Lower lobe of right lung (tissue), 2 donors: ENCODE data around the gene ABCB4. TPM values are rescaled to one million over a fixed set of nuclear protein-coding genes. Genes with fewer than 3 reads are reported as not detected.

Experiments used
- ATAC-seq, 2 donors: fragments of 200-7000 bp; cut with Tn5 transposase; one replicate each; pipeline ENCODE4 v1.9.1; 2020 to 2022; ENCODE audit warnings: mild to moderate bottlenecking in 2 of 2, moderate library complexity in 2 of 2
- DNase-seq: peaks from one replicate; pipeline ENCODE4 v3.0.0-alpha.2; 2020
- H3K27ac ChIP-seq: fragments of 200-600 bp; one replicate; pipeline ENCODE4 v1.8.0; 2022
- H3K27me3 ChIP-seq: fragments of 200-600 bp; one replicate; pipeline ENCODE4 v1.8.0; 2022; ENCODE audit warnings: low read depth
- H3K36me3 ChIP-seq: fragments of 200-600 bp; one replicate; pipeline ENCODE4 v1.8.0; 2022; ENCODE audit warnings: mild to moderate bottlenecking
- H3K4me1 ChIP-seq: fragments of 200-600 bp; one replicate; pipeline ENCODE4 v1.8.0; 2022
- H3K4me3 ChIP-seq: fragments of 200-600 bp; one replicate; pipeline ENCODE4 v1.8.0; 2022; ENCODE audit warnings: mild to moderate bottlenecking
- H3K9me3 ChIP-seq: fragments of 200-600 bp; one replicate; pipeline ENCODE4 v1.8.0; 2022
- intact Hi-C: fragments of 100-400 bp; cut with DNase I; formaldehyde crosslinking; loops from one replicate; pipeline ENCODE4 v1.11.0; 2022
- total RNA-seq: library from RNA; stranded (reverse); fragmentation: NEBNext Ultra II Directional; extraction: Animal tissue kit (Norgen Biotek cat#: 25700); gene quantifications from one replicate; pipeline ENCODE4 v1.2.1, GENCODE V29; 2021
- TF ChIP-seq, protein P1 (sequence below): fragments of 200-600 bp; IDR thresholded peaks from one replicate; pipeline ENCODE4 v1.8.0; 2022; ENCODE audit warnings: antibody characterized with exemption, mild to moderate bottlenecking
- donor health status: DM: no; HTN: yes; CAD: no; lungs with severe emphysema.

The ABCB4 gene
- total RNA-seq, 1 donor from 2014 or later: not detected

DNA sequence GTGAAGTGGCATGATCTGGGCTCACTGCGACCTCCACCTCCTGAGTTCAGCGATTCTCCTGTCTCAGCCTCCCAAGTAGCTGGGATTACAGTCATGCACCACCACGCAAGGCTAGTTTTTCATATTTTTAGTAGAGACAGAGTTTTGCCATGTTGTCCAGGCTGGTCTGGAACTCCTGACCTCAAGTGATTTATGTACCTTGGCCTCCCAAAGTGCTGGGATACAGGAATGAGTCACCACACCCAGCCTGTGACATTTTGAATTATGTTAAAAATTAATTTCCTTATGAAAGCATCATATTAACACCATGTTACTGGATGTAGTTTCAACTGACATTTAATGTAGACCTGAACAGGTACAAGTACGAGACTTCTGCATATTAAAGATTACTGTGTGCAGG lies 24.3 kb downstream of the ABCB4 start:
- no peaks in the 10 kb centered on the region for H3K27me3 ChIP-seq
- ATAC-seq (no peak), DNase-seq (no peak)
- no peak overlapping the region for H3K27ac ChIP-seq
- H3K4me3 ChIP-seq: no peak overlapping the region
- TF ChIP-seq, protein P1, sequence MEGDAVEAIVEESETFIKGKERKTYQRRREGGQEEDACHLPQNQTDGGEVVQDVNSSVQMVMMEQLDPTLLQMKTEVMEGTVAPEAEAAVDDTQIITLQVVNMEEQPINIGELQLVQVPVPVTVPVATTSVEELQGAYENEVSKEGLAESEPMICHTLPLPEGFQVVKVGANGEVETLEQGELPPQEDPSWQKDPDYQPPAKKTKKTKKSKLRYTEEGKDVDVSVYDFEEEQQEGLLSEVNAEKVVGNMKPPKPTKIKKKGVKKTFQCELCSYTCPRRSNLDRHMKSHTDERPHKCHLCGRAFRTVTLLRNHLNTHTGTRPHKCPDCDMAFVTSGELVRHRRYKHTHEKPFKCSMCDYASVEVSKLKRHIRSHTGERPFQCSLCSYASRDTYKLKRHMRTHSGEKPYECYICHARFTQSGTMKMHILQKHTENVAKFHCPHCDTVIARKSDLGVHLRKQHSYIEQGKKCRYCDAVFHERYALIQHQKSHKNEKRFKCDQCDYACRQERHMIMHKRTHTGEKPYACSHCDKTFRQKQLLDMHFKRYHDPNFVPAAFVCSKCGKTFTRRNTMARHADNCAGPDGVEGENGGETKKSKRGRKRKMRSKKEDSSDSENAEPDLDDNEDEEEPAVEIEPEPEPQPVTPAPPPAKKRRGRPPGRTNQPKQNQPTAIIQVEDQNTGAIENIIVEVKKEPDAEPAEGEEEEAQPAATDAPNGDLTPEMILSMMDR: no peak
- H3K36me3 ChIP-seq: no peaks in the 10 kb centered on the region
- no peaks in the 10 kb centered on the region for H3K4me1 ChIP-seq
- no peaks in the 10 kb centered on the region for H3K9me3 ChIP-seq
- intact Hi-C loops: no loop called here

DNA sequence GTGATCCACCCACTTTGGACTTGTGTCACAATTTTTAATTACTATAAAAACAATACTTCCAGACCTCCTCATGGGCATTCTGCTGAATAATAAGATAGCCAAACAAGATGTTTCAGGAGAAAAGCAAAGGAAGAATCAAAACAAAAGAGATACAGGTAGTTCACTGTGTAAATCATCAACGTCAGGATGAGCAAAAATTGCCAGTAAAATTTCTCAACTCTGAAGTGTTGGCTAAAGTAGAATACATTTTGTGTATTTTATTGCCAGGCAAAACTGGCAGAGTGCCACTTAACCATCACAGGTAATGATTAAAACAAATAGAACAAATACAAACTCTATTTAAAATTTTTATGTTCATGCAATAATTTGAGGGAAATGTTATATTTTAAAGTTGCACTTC lies 24.8 kb downstream of the ABCB4 start:
- Histone ChIP-seq H3K4me3 (no peak overlapping the region), H3K27ac (no peak overlapping the region), H3K36me3 (no peaks in the 10 kb centered on the region), H3K9me3 (no peaks in the 10 kb centered on the region), H3K27me3 (no peaks in the 10 kb centered on the region), H3K4me1 (no peaks in the 10 kb centered on the region)
- intact Hi-C loops: no loop called here
- TF ChIP-seq, protein P1: no peak
- ATAC-seq (no peak), DNase-seq (no peak)

DNA sequence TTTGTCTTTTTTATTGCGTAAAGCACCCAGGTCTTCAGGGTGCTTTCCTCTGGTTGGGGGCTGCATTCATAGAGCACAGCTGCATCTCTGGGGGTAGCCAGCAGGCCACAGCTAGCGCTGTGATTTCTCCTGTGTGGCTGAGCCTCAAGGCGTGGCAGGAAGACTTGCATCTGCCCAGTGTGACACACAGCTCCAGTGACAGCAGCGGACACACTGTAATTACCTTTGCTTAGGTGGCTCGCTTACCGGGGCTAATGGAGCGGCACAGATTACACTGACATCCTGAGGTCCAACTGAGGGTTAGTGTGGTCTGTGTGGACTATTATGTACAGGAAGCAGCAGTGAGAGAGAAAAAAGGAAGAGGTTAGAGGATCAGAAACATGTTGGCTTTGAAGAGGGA lies 27.1 kb downstream of the ABCB4 start:
- no peak for DNase-seq
- no peaks in the 10 kb centered on the region for H3K4me1 ChIP-seq
- intact Hi-C loops: no loop called here

DNA sequence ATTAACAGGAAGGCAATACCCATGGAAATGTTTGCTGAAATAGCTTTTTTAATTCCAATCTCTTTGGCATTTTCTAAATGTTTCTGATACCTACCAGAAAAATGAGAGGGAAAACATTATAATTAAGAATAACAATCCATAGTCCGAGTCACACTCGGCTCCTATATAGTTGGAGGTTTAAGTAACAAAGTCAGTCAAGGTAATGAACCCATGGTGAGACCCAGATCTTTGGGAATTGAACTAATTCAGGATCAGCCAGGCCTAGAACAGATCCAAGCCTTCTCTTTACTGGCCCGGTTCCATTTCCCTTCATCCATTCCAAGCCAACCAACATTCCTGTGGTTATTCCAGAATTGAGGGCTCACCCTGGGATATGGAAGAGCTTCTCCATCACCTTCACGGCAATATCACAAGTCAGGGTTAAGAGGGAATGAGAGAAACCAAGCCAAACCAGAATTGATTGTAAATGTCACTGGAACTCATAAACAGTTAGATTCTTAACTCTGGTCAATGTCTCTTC lies 28.3 kb downstream of the ABCB4 start:
- no peaks in the 10 kb centered on the region for H3K27me3 ChIP-seq
- H3K4me1 ChIP-seq: no peaks in the 10 kb centered on the region
- no peak overlapping the region for H3K4me3 ChIP-seq
- intact Hi-C loops: no loop called here
- H3K36me3 ChIP-seq: no peaks in the 10 kb centered on the region
- TF ChIP-seq, protein P1: no peak
- H3K27ac ChIP-seq: no peak overlapping the region
- DNase-seq (no peak), ATAC-seq (no peak)
- H3K9me3 ChIP-seq: no peaks in the 10 kb centered on the region

More for the DNA sequence above, 27.1 kb downstream of the ABCB4 start:
- H3K27ac ChIP-seq: no peak overlapping the region
- no peak for ATAC-seq
- no peaks in the 10 kb centered on the region for H3K9me3 ChIP-seq
- no peaks in the 10 kb centered on the region for H3K27me3 ChIP-seq
- TF ChIP-seq, protein P1: no peak
- no peaks in the 10 kb centered on the region for H3K36me3 ChIP-seq
- H3K4me3 ChIP-seq: no peak overlapping the region

DNA sequence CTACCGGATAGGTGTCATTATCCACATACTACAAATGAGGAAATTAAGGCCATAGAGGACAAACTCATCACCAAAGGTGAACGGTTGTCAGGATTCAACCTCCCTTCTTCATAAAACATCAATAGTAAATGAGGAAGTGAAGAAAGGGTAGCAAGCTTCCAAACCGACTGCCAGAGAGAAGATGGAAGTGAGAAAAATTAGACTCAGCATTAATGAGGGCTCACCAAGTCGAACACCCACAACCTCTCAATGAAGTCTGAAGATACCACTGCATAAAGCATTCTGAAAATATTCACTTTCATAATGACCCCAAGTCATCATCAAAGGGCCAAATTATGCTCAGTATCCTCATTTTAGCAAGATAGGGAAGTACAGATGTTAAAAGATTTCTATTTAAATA lies 29.6 kb downstream of the ABCB4 start:
- intact Hi-C loops: no loop called here

More for the DNA sequence above, 29.6 kb downstream of the ABCB4 start:
- H3K36me3 ChIP-seq: no peaks in the 10 kb centered on the region
- H3K27me3 ChIP-seq: no peaks in the 10 kb centered on the region
- no peaks in the 10 kb centered on the region for H3K9me3 ChIP-seq
- ATAC-seq (no peak), DNase-seq (no peak)
- H3K4me3 ChIP-seq: no peak overlapping the region
- H3K27ac ChIP-seq: no peak overlapping the region
- TF ChIP-seq, protein P1: no peak
- H3K4me1 ChIP-seq: no peaks in the 10 kb centered on the region
